GM18867 (cell line): ENCODE data around the gene KPNB1.

ENCODE experiments used
- ATAC-seq: cut with Tn5 transposase; IDR thresholded peaks from one replicate; pipeline ENCODE4 v1.9.1; 2021; ENCODE audit warnings: mild to moderate bottlenecking, moderate library complexity; ENCODE audit not compliant: unreplicated experiment

The KPNB1 gene

DNA sequence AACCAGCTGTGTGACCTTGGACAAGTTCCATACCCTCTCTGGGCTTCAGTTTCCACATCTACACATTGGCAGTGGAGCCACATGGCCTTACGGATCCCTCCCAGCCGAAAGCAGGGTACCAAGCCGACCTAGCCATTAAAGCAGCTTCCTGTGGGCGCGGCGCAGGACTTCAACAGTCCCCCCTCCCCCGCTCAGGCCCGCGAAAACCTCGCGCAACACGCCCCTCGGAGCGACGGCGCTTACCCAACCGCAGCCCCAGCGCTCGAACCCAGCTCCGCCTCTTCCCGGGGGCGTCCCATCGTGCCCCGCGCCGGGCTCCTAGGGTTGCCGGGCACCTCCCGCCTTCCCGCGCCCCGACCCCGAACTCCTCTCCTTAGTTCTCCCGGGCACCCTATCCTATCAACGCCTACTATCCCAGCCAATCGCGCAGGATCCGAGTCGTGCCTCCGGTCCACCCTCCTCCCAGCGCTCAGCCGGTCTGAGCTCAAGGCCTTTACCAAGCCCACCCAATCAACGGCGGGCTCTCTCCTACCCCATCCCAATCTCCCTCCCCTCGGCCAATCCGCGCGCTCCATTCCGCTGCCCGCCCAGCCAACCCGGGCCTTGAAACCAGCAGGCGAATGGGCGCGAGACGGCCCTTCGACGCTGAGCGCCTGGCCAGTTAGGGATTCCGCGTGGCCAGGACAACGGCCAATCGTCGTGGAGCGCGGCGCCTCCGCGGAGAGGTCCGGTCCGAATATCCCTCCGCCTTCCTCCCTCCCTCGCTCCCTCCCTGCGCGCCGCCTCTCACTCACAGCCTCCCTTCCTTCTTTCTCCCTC is at the start of gene KPNB1:
Gene KPNB1, plus strand, starts transcription at position 767 of the 819 bp plus-strand sequence. CDS start 326 bp downstream, outside the sequence.
- peak; percentile 79 for ATAC-seq

DNA sequence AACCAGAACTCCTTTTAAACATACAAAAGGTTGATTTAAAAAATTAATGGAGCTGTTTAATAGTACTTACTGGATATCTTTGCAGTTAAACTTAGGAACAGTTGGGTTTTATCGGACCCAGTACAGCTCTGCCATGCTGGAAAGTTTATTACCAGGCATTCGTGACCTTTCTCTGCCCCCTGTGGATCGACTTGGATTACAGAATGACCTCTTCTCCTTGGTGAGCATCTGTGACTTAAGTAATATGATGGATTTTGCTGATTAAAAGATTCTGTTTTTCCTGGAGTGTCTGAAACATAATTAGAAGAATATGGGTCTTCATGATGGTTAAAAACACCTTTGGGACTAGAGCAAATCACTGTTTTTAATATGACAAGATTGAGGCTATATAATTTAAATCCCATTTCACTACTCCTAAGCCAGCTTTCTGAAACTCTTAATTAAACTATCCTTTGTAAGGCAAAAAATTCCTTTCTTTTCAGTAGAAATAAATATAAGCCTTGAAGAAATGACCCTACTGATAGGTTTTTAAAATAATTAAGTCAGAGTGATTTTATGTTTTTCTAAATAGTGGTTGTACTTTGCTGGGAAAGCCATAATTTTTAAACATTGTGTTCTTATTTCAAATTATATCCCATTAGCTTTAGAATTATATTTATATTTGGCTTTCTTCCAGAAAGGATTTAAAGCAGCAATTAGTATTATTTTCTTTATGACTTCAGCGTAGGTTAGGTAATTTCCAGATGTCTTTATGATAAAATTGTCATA is 45.7 kb upstream of the KPNB1 start:
- no peak for ATAC-seq

DNA sequence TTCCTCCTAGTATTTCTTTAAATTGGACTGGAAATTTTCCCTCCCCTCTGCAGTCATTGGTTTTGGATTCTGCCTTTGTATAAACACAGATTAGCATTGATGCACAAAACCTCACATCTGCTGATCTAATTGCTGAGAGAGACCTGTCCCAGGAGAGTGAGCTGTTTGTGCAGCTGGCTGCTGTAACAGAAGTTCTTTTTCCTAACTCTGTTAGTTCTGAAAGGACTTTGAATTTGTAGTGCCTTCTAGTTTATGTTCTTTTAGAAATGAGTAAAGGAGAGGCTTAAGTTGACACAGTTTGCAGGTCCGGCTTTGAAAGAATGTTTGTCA is 45.2 kb upstream of the KPNB1 start:
- no peak for ATAC-seq

DNA sequence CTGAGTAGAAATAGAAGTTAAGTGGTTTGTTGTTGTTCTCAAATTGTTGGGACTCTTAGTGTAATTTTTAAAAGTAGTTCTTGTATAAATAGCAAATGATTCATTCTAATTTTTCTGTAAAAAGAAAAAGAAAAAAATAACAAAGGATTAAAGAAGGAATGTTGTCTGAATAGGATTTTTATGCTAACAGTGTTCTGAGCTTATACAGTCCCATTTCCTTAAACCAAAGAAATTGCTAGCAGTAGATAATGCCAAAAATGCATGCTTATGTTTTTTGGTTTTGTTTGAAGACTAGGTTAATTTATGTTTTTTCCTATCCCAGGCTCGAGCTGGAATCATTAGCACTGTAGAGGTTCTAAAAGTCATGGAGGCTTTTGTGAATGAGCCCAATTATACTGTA is 44.7 kb upstream of the KPNB1 start:
- no peak for ATAC-seq

DNA sequence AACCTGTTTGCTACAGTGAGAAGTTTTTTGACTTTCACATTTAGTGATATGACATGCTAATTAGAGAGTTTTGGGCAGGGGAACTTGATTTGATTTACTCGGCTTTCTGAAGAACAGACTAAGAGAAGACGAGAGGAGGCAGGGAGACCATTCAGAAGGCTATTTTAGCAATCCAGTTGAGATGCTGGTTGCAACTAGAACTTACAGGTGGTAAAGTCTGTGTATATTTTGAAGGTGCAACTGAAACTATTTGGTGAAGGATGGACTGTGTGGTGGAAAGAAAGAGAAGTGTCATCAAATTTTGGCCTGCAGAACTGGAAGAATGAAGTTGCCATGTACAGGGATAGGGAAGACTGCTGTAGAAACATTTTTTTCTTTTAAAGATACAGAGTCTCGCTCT is 42.2 kb upstream of the KPNB1 start:
- ATAC-seq, result no peak

DNA sequence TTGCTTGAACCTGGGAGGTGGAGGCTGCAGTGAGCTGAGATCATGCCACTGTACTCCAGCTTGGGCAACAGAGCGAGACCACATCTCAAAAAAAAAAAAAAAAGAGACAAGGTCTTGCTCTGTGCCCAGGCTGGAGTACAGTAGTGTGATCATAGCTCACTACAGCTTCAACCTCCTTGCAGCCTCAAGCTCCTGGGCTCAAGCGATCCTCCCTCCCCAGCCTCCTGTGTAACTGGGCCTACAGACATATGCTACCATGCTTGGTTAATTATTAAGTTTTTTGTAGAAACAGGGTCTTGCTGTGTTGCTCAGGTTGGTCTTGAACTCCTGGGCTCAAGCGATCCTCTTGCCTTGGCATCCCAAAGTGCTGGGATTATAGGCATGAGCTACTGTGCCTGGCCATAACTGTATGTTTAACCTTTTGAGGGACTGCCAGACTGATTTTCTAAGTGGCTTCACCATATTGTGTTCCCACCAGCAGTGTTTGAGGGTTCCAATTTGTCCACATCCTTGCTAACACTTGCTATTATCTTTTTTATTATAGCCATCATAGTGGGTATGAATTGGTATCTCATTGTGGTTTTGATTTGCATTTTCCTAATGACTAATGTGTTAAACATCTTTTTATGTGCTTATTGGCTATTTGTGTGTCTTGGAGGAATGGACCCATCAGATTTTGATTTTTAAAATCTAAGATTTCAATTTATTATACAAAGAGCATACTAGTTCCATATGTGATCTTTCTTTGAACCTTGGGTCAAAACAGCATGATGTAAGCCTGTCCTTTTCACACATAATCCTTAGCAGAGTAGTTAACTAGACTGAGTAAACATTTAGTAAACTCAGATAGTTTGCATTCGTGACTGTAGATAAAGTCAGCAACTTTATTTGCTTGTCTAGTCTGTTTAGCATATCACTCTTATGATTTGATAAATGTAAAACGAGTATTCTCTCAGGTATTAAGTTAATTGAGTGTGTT is 38.1 kb upstream of the KPNB1 start:
- no peak for ATAC-seq

DNA sequence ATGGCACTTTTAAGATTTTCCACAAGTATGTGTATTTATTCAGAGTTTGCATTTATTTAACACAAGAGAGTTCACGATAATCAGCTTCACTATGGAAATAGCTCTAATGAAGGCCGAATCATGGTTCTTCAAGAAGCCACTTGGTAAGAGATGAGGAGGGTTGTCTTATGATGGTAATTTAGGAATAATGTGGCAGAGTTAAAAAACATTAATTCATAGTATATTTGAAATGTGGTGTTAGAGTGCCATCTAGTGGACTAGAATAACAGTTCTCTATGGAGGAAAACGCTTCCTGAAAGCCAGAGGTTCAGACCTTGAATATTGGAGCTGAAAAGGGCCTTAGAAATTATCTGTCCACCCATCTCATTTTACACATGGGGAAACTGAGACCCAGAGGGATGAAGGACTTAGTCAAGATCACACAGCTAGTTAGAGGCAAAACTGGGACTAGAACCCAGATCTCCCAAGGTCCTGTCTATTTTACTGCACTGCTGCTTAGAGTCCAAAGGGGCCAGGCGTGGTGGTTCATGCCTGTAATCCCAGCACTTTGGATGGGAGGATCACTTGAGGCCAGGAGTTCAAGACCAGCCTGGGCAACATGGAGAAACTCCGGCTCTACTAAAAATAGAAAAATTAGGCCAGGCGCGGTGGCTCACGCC is 33.8 kb upstream of the KPNB1 start:
- ATAC-seq, result no peak

DNA sequence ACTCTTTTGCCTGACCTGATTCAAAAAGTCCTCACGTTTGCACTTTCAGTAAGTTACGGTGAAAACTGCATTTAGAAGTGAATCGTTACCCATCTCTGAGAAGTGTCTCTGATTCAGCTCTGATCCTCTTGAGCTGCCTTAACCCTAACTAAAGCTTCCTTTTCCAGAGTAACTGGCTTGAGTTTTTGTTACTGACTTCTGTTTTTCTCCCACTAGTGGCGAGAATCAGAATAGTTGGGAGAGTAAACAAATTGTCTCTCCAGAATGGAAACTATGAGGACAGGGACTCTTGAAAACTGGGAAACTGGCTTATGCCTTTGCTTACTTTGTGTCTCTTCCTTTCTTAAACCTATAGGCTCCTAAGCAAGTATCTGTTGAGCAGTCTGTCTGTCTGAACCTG is 31.3 kb upstream of the KPNB1 start:
- ATAC-seq, result no peak

DNA sequence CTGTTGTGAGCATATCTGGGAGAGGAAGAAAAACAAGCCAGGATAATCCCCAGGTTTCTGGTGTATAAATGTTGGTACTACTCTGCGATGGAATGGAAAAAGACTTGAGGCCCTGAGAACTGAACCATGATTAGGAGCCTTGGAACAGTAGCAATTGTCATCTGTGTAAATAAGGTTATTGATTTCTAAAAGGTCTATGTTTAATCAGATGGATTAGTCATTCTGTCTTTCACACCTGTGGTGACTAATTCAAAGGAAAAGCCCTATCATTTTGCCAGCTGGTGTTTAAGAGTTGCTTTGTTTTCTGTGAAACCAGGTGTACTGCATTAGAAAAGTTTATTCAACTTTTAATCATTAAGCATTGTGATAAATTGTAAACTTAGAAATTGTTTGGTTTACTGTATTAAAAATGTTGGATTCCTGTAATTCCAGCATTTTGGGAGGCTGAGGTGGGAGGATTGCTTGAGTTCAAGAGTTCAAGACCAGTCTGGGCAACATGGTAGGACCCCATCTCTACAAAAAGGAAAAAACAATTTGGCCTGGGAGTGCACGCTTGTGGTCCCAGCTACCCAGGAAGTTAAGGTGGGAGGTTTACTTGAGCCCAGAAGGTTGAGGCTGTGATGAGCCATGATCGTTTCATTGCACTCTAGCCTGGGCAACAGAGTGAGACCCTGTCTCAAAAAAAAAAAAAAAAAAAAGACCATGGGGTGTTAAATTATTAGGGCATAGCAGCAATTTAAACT is 29.0 kb upstream of the KPNB1 start:
- no peak for ATAC-seq

DNA sequence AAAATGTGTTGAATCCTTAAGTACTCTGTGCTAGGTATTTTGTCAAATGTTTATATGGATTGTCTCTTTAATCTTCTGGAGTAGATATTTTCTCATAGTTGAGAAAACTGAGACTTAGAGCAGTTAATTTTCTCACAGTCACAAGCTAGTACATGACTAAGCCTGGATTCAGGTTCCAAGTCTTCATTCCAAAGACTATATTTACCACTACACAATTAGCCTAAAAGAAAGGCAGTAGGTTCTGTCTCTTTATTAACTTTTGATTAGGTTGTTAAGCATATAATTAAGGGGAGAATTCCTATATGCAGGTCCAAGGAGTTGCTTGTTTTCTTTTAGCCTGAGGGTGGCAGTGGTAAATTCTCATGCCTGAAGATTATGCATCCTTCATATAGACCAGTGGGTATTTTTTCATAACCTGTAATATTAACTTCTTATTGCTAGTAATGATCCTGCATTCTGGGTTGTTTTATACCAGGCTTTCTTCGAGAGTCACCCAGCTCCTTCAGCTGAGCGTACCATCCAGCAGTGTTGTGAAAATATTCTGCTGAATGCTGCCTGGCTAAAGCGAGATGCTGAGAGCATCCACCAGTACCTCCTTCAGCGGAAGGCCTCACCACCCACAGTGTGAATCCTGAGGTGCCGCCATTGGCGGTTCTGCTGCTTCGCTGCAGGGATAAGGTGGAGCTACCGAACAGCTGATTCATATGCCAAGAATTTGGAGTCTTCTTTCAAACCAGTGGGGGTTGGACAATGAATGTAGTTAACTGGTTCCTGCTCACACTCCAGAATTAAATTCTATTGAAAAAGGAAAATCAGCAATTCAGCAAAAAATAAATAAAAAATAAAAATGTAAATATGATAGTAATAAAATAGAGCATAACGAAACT is 28.2 kb upstream of the KPNB1 start:
- no peak for ATAC-seq

DNA sequence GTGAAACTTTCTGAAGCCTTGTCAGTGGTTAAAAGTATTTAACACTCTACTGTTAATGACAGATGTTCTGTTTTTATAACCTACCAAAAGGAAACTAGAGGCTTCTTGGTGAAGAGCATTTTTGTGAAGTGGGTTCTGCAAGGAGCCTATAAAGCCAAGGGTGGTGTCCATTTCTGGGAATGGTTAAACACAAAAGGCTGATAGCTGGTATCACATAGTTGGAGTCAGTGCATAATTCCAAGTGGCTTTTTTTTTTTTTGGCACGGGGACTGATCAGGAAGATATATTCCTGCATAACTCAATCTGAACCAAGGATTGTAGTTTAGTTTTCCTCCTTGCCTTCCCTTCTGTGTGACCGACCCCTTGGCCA is 27.6 kb upstream of the KPNB1 start:
- no peak for ATAC-seq

DNA sequence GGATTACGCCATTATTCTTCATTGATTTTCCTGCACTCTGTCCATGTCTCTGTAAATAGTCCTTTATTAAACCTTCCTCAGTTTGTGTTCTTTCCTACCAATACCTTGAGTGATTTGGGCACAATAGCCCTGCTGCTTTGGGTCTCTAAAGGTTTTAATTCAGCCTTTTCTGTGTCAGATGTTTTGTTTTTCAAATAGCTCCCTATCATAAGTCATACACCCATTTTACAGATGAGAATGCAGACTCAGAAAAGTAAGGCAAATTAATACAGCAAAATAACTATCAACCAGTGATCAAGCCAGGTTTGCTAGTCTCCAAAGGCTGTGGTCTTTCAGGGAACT is 25.0 kb upstream of the KPNB1 start:
- ATAC-seq, result no peak

DNA sequence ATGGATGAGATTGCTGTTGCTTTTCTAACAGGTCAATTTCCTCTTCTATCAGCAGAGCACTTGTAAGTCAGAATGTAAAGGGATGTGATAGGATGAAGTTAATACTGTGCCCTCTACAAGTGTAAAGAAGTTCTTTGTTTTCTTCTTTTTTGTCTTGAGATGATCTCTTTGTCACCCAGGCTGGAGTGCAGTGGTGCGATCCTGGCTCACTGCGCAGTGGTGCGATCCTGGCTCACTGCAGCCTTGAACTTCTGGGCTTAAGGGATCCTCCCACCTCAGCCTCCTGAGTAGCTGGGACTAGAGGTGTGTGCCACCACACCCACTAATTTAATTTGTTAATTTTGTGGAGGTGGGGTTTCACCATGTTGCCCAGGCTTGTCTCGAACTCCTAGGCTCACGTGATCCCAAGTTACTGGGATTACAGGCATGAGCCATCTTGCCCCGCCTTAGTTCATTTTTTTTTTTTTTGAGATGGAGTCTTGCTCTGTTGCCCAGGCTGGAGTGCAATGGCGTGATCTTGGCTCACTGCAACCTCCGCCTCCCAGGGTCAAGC is 21.6 kb upstream of the KPNB1 start:
- no peak for ATAC-seq

DNA sequence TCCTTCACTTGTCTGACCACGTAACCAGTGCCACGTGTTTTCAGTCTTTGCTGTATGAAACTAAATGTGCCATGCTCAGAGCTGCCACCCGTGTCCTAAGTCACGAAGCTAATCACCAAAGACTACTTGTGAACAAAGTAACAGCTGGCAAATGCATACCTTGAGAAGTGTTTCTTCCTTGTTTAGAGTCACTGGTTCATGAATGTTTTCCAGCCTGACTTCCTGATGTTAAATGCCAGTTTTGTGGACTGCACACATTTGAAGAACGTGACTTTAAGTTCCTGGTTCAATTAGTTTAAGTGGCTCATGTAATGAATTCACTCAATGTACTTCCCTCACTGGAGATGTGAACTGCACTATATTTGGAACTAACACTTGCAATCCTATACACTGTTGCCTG is 19.9 kb upstream of the KPNB1 start:
- no peak for ATAC-seq

DNA sequence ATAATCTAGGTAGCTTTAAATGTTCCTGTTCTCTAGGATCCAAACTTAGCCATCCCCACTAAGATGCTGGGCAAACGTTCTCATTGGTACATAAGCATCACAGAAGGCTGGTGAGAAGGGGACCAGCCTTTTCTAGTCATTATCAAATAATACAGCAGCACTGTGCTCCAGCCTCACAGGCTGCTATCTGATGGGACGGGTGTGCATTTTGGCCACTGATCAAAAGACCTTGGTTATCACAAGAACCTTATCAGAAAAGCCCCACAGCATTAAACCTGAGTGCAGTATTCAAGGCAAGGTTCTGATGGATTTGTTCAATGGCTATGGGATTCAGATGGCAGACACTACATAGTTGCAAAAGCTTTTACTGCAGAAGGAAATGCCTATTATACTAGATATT is 19.1 kb upstream of the KPNB1 start:
- no peak for ATAC-seq

DNA sequence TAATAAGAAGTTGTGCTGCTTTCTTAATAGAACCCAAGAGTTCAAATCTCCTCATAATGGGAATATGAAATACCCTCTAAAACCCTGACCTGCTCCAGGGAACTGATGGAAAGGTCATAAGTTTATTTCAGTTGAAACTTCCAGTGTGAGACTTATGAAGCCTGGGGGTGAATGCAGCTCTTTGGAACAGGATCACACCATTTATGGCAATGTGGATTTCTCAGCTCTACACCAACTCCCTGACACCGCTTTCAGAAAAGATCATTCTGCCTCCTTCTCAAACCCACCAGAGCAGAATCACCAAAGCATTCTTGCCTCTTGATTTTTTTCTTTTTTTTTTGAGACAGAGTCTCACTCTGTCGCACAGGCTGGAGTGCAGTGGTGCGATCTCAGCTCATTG is 16.7 kb upstream of the KPNB1 start:
- ATAC-seq, result no peak

DNA sequence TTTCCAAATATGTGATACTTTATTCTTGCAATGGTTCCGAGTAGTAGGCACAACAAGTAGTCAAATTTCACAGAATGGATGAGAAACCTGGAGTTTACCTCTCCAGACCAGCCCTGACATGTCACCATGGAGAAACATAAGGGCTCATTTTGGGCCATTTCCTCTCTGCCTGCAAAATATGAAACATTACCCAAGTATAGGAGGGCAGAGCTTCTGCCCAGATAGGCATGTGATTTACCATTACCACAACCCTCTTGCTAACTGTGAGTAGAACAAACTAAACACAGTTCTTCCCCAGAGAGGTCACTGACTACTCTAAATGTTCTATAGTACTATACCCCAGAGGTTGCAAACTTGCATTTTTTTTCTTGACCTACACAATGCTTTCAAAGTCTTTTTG is 15.7 kb upstream of the KPNB1 start:
- no peak for ATAC-seq

DNA sequence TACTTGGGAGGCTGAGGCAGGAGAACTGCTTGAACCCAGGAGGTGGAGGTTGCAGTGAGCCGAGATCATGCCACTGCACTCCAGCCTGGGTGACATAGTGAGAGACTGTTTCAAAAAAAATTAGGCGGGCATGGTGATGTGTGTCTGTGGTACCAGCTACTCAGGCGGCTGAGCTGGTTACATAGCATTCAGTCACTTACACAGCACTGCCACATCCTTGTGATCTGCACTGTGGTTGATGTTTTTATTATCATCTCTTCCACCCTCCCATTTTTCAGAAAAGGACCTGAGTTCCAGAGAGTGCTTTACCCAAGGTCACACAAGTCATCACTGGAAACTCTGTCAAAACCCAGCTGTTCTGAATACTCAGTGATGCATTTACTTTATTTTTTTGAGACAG is 14.8 kb upstream of the KPNB1 start:
- ATAC-seq, result no peak

DNA sequence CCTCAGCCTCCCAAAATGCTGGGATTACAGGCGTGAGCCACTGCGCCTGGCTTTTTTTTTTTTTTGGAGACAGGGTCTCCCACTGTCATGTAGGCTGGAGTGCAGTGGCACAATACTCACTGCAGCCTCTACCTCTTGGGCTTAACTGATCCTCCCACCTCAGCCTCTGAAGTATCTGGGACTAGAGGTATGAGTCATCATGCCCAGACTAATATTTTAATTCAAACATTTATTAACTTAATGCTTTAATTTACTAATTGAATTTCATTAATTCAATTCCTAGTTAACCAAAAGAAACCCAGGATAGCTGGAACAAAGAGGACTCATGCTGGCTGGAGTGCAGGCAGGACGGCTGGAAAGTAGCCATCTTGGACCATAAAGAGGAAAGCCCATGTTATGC is 14.0 kb upstream of the KPNB1 start:
- no peak for ATAC-seq
